Activated gamma-delta T cell (primary cell): ENCODE measurements around the gene CPE.

Experiments used
- DNase-seq: peaks from one replicate; lab custom pipeline; 2025; lab: John Stamatoyannopoulos, UW

The CPE gene

DNA sequence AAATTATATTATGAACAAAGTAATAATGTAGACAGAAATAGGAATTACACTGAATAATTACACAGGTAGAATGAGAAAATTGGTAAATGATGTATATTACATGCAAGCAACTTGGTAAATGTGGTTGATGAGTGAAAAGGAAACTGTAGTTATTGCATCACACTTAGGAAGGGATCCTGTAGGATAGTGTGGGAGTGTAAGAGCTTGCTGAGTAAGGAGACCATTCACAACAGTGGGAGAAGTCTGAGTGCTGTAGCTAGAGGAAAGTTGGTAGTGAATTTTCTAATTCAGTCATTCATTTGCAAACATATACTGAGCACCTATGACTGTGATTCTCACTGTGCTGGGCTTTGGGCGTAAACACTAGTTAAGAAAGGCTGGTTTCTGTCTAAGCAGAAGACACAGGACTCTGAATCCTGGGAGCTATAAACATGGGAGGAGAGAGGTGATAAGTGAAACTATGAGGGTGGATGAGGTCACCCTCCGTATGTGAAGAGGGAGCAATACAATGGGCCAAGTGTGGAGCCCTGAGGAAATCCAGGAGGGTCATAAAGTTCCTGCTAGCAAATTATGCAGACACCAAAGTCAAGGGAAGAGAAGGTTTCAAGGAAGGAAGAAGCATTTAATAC lies 14.2 kb upstream of the CPE start:
- DNase-seq = no peak

DNA sequence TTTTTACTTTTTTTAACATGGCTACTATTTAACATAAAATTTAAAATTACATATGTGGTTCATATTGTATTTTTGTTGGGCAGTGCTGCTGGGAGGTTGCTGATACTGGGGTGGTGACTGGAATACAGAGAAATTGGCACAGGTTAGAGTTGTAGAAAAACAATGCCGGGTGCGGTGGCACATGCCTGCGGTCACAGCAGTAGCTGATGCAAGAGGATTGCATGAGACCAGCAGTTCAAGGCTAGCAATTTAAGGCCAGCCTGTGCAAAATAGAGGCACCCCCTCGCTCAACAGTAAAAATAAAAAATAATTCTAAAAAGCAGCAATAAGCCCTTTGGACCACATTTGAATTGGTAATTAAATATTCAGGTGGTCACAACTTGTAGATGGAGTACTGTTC lies 11.8 kb upstream of the CPE start:
- no peak for DNase-seq

DNA sequence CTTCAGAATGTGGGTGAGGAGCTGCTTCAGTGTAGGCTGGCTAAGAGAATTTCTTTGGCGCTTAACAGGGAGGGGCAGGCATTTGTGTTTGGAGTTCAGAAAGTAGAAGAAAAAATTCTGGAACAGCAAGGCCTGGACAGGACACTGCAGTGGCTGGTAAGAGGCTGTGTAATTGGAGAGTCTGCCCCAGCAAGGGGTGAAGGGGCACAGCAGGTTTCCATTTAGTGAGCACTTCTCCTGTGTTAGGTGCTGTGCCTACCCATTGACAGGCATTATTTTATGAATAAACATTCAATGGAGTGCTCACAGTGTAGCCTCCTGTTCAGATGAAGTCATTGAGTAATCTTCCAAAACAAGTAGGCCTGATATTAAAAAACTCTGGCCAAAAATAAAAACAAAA lies 10.7 kb upstream of the CPE start:
- DNase-seq = no peak

DNA sequence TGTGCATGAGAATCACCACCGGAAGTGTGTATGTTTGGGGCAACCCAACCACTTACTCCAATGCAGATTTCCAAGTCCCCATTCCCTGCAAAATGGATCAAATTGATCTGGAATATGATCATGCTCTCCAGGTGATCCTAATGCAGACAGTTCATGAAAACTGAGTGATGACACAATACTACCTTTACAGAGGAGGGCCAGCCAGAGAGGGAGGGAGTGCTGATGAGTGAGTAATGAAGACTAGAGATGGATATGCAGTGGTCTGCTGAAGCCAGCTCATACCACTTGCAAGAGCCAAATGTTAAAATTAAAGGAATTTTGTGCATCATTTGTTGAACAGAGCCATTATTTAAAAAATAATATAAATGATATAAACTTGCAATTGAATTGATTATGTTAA lies 10.2 kb upstream of the CPE start:
- DNase-seq = no peak

DNA sequence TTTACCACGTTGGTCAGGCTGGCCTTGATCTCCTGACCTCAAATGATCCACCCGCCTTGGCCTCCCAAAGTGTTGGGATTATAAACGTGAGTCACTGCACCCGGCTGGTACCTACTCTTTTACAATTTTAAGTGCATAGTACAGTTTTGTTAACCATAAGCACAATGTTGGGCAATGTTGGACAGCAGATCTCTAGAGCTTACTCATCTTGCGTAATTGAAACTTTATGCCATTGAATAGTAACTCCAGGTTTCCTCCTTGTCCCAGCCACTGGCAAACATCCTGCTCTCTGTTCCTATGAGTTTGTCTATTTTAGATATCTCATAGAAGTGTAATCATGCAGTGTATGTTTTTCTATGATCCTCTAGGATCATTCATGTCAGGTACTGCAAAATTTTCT lies 9.3 kb upstream of the CPE start:
- no peak for DNase-seq

DNA sequence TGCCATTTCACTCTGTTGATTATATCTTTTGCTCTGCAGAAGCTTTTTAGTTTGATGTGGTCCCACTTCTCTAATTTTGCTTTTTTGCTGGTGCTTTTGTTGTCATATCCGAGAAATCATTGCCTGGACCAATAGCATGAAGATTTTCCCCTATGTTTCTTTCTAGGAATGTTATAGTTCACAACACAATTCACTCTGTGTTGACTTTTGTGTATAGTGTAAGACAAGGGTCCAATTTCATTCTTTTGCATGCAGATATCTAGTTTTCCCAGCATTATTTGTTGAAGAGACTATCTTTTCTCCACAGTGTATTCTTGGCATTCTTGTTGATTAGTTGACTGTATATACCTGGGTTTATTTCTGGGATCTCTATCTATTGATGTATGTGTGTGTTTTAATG lies 8.3 kb upstream of the CPE start:
- no peak for DNase-seq

DNA sequence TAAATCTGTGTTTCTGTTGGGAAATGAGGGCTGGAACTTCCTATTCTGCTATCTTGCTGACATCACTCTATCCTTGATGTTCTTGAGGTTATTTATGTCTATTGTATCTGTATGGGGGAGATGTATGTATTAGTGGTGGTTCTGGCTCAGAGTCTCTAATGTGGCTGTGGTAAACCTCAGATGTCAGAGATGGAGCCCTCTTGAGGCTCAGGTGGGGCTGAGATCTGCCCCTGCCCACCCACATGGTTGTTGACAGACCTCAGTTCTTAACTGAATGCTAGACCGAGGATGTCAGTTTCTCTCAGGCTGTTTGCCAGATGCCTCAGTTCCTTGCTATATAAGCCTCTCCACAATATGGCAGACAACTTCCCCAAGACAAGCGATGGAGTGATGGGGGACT lies 3.3 kb upstream of the CPE start:
- DNase-seq = no peak

DNA sequence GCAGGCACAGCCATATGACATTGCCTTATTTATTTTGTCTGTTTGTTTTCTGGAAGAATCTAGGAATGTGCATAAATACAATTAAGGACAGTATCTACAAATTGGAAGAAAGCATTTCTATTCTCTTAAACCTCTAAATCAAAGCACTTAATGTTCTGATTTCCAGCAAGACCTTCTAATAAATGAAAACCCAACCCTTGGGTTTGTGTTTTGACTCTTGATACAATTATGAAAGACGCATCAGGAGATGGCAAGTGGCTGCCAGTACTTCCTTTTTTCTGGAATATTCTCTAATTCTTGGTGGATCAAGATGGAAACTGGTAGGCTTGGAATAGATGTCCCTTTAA lies 437 bp upstream of the CPE start:
- DNase-seq = no peak

DNA sequence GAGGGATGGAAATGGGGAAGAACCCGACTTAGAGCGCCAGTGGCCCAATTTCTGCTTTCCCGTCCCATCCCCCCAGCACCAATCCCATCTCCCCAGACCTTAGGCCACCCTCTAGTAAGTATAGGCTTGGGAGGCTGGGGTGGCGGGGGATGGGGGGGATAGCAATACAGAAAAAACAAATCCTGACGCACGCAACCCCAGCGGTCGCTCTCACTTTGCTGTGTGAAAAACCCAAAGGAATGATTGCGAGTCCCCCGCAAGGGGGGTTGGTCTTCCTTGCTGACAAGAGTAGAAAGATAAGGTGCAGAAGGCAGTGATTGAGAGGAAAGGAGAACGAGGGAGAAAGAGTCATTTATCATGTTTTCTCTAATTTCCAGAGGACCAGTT lies 863 bp downstream of the CPE start:
- DNase-seq = no peak

DNA sequence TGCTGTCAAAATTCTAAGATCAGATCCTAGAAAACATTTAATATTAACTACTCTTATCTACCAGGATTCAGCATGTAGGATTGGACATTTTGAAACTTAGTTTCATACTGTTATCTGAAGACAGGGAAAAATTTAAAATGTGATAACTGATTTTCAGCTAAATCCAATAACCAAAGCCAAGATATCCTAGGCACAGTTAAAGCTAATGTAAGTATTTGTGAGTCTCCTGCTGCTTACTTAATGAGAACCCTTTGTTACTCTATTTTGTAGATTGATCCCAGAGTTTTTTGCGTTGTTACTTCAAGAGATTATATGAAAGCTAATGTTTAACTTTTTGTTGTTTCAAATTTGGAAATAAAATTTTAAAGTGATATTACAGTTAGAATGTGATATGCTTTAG lies 2.0 kb downstream of the CPE start:
- DNase-seq = no peak

DNA sequence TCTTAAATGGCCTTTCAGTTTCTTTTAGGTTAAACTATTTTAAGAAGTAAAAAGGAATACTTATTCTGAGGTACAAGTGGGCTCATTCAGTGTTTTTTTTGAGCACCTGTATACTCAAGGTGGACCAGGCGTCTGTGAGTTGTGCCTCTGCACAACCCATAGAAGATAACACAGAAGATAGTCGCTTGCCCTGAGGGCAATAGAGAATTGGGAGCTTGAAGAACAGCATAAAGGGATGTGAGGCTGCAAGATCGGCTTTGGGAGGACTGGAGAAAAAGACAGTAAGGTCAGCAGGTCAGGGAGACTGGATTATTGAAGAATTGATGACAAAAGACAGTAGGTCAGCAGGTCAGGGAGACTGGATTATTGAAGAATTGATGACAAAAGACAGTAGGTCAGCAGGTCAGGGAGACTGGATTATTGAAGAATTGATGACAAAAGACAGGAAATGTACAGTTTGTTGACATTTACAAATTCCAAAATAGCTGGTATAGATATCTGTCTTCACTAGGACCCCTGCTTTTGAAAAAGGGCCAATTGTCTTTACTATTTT lies 3.1 kb downstream of the CPE start:
- no peak for DNase-seq

DNA sequence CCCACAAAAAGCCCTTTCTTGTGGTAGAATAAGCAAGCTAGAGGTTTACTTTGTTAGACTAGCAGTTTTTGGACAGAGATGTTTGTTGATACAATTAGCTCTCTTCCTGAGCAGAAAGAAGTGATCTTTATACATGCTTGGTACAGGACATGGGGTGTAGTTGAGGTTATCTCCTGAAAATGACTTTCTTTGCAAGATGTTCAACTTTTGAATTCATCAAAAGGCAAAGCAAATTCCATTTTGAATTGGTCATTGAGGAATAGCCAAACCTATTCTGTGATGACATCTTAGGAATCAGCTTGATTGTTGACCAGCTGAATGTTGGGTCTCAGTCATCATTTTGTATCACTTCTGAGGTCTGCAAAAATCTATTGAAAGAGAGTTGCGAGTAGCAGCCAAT lies 3.8 kb downstream of the CPE start:
- DNase-seq = no peak

DNA sequence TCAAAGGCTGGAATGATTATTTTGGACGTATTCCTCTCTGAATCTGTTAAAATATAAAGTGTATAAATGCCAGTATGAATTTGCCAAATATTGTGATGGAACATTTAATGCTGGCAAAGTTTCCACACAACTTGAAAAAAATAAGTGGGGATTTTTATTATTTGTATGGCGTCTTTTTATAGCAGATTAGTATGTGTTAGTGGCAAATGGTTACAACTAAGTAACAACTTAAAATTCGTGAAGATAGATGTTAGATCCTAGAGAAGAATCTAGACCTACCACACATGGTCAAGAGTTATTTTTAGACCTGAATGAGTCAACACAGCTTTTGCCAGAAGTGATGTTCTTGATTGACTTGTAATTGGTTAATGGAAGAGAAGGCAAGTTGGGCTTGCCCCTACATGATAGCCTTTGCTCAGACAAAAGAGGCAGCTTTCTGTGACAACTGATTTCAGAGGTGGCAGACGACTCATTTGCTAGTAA lies 4.8 kb downstream of the CPE start:
- no peak for DNase-seq

DNA sequence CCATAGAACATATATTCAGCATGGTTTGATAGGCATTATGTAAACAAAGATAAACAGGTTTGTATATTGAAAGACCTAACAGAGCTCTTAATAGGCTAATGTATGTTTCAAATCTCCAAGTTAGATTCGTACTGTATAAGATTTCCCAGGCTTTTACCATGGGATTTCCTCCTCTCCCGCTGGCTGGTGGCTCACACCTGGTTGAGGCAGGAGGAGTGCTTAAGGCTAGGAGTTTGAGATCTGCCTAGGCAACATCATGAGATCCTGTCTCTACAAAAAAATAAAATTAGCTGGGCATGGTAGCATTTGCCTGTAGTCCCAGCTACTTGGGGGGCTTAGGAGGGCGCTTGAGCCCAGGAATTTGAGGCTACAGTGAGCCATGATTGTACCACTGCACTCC lies 5.4 kb downstream of the CPE start:
- no peak for DNase-seq

DNA sequence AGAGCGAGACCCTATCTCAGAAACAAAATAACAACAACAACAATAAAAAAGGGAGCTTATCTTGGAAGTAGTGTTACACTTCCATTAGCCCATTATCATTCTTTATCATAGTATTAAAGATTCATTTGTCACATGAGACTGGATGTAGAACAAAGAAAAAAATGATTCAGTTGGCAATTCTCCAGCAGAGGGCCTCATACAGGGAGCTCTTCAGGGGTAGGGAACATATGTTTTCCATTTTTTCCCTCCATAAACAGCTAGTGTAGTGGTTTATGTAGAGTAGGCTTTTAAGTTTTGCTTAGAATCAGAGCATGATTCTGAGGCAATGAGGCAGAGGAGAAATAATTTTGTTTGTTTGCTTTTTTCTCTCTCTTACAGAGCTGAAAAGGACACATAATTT lies 5.8 kb downstream of the CPE start:
- no peak for DNase-seq

DNA sequence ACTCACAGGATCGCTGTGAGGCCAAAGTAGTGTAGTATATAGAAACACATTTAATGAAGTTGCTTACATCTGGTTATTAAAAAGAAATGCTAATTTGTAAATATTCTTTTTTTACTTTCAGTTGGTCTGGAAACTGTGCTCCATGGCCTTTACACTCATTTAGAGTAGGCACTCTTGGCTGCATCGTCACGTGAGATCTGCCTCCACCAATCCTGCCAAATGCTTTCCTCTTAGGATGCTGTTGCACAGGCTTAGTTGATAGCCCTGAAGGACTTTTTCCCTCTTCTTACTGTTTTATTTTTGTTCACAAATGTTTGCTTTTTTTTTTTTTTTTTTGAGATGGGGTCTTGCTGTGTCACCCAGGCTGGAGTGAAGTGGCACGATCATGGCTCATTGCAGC lies 6.3 kb downstream of the CPE start:
- no peak for DNase-seq

DNA sequence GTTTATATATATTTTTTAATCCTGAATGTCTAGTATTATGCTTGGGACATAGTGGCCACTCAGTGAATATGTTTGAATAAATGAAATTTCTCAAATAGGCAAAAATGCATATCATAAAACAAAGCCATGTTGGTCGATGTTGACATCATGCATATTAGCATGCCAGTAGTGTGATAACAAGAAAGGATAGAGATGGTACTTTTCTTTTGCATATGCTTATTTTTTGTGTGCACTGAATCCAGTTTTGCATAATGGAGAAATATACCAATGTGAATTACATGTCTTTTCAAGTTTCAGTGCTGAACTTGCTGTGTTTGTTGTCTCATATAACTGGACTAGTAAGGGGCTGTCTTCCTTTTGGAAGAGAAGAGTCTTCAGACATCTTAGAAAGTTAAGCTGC lies 7.5 kb downstream of the CPE start:
- no peak for DNase-seq

DNA sequence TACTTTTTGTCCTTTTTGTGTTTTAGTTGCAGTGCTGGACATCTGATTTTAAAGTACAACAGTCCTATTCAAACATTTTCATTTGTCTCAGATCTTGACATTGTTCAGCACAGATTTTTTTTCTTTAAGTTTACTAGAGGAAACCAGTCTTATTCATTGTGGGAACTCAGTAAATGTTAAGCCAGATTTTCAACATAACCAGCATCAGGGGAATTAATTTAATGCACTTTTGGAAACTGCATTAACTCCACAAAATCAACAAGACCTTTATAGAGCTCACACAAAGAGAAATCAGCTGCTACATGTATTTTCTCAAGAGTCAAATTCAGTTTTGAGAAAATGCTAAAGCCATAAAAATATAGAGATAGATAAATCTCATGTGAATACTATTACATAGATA lies 9.9 kb downstream of the CPE start:
- no peak for DNase-seq

DNA sequence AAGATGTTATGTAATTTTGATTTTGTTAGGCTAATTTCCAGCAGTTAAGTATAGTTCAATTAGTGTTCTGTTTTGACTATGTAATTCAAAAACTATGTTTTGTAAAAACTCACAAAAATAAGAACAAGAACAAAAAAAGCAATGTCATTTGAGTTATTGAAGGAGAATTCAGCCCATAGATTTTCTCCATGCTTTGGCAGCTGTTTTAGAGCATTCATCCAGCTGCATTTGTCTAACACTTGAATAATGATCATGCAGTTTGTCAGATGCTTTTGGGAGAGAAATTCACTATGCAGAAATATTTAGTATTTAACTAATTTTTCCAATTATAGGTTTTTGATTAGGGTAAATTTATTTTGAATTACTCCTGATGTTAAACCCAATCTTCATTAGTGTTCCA lies 14.2 kb downstream of the CPE start:
- no peak for DNase-seq

DNA sequence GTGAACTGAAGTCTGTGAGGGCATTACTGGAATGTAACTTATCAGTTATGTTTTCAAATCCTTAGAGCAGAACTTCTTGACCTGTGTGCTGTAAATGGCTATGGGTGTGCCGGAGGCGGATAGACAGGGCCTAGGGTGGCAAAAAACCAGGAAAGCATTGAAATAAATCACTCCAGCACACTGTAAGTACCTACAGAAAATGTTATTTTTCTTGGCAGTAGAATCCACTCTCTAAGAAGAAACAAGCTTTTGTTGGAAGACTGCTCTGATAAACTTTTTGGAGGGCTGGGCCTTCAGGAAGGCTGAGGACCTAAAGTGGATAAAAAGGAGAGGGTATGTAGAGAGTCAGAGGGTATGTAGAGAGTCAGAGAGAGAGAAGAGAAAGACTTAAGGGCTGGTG lies 14.9 kb downstream of the CPE start:
- no peak for DNase-seq

DNA sequence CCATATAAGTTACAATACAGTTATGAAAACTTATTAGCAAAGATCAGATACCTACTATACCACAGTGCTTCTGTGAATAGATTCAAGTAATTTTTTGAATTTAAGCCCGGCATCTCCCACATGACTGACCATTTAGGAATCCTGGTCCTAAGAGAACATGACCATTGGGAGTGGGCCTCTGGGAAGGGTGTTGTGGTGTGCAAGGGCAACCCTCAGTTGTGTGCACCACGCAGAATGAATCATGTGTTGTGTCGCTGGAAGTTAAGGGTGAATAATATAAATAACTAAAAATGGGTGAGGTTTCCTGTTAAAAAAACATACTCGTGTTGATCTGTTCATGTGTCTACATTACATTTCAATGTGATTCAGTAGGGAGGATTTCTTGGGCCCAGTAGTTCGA lies 15.5 kb downstream of the CPE start:
- DNase-seq = no peak

DNA sequence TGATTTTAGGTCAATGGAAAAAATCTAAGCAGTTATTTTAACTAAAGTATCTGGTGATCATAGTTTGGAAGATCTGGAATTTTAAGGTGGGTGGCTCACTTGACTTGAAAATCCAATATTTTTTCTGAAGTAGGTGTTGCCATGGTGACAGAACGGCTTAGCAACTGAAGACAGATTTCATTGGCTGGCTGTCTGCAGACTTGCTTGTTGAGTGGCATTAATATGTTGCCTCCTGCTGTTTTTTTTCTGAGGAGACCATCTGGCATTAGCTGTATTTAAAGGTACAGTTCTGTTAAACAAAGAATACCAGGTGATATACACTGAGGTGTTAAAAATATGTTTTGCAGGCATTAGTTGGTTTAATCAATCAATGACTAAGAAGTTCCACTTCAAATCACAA lies 19.8 kb downstream of the CPE start:
- no peak for DNase-seq

DNA sequence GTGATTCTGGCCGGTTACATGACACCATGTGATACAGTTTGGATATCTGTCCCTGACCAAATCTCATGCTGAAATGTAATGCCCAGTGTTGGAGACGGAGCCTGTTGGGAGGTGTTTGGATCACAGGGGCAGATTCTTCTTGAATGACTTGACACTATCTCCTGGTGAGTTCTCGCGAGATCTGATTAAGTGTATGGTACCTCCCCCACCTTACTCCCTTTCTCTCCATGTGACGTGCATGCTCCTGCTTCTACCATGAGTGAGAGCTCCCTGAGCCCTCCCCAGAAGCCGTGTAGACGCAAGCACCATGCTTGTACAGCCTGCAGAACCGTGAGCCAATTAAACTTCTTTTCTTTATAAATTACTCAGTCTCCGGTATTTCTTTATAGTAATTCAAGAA lies 23.6 kb downstream of the CPE start:
- DNase-seq = no peak

DNA sequence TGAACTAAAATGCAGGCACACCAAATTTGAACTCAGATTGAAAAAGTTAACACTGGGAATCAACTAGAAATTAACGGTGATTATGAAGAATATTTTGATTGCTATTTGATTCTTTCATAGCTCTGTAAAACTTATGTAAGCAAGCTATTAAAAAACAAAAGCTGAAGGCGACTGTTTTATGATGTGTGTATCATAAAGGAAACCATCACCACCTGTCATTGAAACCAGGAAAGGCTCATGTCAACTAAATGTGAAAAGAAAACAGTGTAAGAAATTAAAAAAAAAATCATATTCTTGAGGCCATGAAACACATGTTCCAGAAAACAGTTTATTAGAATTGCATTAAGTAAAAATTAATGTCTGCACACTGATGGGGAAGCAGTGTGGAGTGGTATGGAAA lies 24.2 kb downstream of the CPE start:
- no peak for DNase-seq

DNA sequence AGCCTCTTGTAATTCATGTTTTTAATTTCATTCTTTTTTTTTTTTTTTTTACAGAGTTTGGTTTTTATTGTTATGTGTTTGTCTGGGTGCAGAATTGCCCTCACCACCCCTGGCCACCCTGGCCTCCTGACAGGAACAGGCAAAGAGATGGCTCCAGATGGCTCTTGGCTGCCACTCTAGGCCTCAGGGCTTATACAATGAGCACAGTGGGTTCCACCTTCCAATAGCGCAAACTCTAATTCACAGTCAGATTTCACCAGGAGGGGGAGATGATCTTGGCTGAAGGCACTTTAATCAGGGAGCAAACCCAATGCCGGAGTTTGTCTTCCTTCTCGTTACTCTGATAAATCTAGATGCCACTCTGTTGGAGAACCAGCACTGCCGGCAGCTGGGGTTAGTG lies 24.8 kb downstream of the CPE start:
- no peak for DNase-seq
